Erythroblast (primary cell): ENCODE data around the gene RPL13.
A peak's percentile ranks its signal among the peaks of the same experiment; 100 is the strongest.

ENCODE experiments used
- DNase-seq, 2 experiments: peaks; one replicate each; lab custom pipeline; 2025; lab: John Stamatoyannopoulos, UW
- GATA1 ChIP-seq: IDR thresholded peaks from 2 replicates; pipeline ENCODE4 v1.6.1; 2011; ENCODE audit warnings: low read depth, mild to moderate bottlenecking, control low read depth, low read length, moderate library complexity
- POLR2A ChIP-seq: IDR thresholded peaks from 2 replicates; pipeline ENCODE4 v1.6.1; 2011; ENCODE audit warnings: mild to moderate bottlenecking, low read length

RPL13 gene

DNA sequence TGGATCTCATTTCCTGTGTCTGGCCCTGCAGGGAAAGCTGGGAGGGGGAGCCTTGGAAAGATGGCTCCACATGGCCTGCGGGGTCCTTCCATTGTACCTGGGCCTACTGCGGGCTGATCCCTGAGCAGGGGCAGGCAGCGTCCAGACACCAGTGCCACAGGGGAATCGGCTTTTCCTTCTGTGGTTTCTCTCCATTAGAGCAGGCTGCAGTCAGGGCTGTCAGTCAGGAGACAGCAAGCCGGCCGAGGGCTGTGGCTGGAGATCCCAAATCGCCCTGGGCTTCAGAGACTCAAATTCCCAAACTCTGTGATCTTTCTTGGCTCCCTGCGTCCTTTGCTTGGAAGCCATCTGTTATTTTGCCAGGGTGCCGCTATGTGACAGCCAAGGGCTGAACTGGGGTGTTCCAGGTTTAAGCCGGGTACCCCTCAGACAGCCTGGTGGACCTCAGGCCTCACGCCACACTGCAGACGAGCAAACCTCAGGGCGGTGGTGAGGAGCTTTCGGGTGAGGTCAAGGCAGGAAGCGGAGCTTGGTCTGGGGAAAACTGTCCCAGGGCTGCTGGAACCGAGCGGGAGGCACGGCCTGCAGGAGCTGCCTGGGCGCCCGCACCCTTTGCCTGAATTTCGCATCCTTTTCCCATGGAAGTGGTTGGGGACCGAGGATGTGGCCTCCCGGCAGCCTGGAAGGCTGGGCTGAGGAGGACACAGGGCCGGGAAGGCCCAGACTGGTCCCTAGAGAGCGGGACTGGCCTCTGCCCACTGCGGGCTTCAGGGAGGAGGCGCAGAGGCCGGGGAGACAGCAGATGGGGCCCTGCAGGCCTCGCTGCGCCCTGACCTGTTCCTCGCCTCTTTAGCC lies 13.6 kb downstream of the RPL13 start:
- no peak for TF ChIP-seq GATA1
- no peak for TF ChIP-seq POLR2A

DNA sequence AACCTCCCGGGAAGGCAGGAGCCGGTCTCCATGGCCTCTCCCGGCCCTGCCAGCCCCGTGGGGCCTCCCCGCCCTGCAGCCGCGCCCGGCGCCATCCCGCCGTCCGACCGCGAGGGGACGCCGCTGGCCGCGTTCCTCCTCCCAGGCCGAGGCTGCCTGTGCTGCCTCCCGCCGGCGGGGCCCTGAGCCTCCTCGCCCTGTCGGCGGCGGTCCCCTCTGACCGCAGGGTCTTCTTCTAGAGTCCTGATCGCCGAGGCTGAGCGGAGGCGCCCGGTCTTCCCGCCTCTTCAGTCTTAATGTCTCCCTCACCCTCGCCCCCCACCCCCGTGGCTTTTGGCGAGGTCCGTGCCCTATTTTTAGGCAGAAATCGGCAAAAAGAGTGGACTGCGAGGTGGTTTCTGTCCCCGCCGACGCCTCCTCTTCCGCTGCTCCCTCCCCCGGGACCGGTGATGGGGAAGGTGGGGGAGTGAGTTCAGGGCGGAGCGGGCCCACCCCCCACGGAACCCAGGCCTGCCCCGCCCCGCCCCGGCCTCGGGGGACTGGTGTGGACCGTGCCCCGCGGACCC lies 14.3 kb downstream of the RPL13 start:
- DNase-seq: peak; percentile 72

More for the DNA sequence above, 13.6 kb downstream of the RPL13 start:
- DNase-seq: no peak

DNA sequence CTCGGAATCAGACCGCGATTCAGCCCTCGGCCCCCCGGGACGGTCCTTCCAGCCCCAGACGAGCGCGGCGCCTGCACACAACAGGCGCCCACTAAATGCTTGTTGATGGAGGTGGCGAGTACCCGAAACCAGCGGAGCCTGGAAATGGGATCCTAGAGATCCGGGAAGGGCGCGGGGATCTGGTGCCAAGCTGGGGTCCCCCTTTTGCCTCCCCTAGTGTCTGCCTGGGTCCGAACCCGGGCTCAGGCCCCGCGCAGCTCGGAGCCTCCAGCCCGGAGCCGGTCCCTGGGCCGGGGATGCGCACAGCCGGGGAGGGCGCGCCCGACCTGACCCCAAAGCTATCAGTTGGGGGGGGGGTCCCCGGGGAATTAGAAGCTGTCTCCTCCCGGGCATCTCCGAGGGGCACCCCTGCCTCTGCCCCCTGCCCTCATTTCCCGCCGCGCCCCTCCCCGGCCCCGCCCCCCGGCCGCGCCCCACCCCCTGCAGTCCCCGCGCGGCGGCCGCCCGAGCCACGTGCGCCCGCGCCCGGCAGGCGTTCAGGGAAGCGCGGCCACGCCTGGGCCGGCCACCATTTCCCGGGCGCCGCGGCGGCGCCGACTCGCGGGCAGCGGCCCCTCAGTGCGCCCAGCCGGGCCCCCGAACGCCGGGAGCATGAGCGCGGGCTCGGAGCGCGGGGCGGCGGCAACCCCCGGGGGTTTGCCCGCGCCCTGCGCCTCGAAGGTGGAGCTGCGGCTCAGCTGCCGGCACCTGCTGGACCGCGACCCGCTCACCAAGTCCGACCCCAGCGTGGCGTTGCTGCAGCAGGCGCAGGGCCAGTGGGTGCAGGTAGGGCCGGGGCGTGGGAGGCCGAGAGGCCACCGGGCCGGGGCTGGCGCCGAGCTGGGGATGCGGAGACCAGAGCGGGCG lies 15.0 kb downstream of the RPL13 start, which contains the start of gene CPNE7:
CPNE7 (plus strand) TSS at position 512 of the 906 bp plus-strand sequence; CDS start at position 652, 140 bp downstream.
- TF ChIP-seq POLR2A (no peak), GATA1 (no peak)
- DNase-seq: no peak

More for the DNA sequence above, 14.3 kb downstream of the RPL13 start:
- TF ChIP-seq GATA1: no peak
- TF ChIP-seq POLR2A: no peak

DNA sequence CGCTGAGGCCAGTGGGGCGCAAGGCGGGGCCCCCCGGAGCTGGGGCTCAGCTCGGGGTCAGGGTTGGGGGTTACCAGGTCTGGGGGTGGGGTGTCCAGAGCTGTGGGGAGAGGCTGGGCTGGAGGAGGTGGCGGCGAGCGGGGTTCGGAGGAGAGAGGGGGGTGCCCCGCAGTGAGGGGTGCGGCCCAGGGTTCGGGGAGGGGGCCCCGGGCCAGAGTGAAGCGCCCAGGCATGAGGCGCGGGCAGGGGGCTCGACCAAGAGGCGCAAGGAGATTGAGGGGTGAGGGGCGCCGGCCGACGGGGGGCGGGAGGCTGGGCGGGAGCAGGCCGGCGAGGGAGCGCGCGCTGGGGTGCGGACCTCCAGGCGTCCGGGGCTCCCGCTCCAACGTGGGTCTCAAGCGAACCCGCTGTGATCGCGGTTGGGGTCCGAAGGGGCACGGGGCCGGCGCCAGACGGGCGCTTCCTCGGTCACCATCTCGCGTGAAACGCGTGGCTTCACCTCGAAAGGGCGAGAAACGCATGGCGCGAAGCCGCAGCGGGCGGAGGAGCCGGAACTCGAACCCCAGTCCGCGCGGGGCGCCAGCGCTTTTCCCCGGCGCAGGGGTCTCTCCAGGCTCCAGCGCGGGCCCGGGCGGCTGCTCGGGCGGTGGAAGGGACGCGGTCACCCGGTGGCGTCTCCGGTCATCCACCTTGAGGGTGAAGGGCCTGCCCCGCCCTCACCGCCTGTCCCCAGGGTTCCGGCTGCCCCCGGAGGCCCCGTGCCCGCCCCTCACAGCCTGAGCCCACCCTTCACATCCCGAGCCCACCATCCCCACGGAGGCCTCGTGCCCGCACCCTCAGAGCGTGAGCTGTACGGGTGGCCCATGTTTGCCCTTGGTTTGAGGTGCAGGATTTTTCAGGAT lies 15.9 kb downstream of the RPL13 start:
- DNase-seq: no peak
- TF ChIP-seq GATA1 (no peak), POLR2A (no peak)

DNA sequence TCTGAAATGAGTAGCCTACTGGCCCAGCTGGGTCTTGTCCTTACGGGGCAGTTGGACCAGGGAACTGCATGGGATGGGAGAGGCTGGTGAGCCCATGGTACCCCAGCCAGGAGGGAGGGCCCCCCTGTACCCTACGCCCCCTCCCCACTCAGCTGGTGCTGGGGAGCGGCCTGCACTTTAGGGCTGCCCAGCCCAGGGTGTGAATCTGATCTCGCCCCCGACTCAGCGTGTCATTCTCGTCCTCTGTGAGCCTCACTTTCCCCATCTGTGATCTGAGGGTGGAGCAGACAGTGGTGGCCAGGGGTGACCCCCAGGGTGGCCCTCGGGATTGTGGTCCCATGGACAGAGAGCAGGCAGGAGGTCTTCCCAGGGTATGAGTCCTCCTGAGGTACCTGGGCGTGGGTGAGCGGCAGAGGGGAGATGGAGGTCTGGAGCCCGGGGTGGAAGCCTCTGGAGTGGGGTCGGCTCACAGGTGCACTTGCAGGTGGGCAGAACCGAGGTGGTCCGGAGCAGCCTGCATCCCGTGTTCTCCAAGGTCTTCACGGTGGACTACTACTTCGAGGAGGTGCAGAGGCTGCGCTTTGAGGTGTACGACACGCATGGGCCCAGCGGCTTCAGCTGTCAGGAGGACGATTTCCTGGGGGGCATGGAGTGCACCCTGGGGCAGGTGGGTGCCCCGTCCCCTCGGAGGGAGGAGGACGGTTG lies 16.7 kb downstream of the RPL13 start:
- no peak for TF ChIP-seq POLR2A
- TF ChIP-seq GATA1: no peak
- DNase-seq: no peak

DNA sequence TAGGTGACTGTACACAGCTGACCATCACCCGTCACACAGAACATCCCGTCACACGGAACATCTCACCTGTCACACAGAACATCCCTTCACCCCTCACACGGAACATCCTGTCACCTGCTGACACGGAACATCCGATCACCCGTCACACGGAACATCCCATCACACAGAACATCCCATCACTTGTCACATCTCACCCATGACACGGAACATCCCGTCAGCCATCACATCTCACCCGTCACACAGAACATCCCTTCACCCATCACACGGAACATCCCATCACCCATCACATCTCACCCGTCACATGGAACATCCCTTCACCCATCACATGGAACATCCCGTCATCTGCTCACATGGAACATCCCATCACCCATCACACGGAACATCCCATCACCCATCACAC lies 18.9 kb downstream of the RPL13 start:
- TF ChIP-seq GATA1 (no peak), POLR2A (no peak)
- DNase-seq: no peak

DNA sequence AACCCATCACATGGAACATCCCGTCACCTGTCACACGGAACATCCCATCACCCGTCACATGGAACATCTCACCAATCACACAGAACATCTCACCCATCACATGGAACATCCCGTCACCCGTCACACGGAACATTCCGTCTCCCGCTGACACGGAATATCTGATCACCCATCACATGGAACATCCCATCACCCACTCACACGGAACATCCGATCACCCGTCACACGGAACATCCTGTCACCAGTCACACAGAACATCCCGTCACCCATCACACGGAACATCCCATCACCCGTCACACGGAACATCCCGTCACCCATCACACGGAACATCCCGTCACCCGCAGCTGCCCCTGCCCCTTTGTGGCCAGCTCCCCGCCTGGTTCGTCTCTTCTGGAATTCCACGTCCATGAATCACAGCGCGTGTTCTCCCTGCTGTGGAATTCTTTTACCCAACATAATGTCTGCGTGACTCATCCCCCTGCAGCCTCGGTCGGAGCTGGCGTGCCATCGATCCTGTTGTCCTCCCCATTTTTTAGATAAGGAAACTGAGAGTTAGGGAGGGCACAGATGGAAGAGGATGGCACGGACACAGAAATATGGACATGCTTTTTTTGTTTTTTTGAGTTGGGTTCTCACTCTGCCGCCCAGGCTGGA lies 20.7 kb downstream of the RPL13 start:
- no peak for DNase-seq
- TF ChIP-seq POLR2A (no peak), GATA1 (no peak)

DNA sequence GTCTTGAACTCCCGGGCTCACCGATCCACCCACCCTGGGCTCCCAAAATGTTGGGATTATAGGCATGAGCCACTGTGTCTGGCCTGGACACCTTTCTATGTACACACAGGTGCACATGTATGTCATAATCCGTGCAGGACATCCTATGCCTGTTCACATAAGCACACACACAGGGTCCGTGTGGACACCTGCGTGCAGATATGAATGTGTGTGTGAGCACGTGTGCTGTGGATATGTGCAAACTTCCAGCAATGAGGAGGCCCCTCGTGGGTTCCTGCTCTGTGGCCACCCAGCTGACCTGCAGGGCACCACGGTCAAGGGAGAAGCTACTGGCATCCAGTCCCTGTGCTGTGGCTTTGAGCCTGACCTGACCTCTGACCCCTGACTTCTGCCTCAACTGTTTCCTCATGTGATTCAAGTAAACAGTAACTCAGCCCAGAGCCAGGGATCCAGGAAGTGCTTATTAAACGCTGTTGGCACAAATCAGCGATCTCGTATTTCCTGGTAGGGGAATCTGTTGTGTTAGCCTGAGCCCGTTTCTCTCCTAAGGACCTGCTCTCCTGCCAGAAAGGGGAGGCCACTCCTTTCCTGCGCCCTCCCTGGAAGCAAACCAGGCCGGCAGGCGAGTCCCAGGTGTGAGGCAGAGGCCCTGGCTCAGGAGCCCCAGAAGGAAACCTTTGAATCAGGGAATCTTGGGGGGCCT lies 21.5 kb downstream of the RPL13 start:
- no peak for DNase-seq
- TF ChIP-seq POLR2A (no peak), GATA1 (no peak)

DNA sequence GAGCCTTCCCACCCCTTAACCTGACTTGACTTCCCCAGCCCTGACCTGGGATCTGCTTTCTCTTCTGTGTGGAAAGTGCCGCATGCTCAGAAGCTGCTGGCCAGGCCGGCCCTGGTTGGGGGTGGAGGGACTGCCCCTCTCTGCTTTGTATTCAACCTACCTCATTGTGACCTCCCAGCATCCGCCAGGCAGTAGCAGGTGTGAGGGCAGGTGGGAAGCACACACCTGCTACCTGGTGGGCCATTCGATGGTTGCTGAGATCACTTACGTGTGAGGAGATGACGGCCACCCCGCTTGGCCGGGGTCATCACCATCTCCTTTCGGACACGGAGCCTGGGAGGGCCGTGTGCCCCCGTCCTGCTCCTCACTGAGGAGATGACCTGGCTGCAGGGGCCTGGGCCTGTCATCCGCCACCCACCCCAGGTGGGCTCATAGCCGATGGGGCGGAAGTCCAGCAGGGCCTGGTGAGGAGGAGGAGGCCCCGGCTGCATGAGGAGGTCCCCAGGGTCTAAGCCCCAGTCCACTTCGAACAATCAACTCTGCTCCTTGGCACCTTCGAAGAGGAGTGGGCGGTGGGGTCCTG lies 22.2 kb downstream of the RPL13 start:
- TF ChIP-seq POLR2A (no peak), GATA1 (no peak)
- DNase-seq: no peak

DNA sequence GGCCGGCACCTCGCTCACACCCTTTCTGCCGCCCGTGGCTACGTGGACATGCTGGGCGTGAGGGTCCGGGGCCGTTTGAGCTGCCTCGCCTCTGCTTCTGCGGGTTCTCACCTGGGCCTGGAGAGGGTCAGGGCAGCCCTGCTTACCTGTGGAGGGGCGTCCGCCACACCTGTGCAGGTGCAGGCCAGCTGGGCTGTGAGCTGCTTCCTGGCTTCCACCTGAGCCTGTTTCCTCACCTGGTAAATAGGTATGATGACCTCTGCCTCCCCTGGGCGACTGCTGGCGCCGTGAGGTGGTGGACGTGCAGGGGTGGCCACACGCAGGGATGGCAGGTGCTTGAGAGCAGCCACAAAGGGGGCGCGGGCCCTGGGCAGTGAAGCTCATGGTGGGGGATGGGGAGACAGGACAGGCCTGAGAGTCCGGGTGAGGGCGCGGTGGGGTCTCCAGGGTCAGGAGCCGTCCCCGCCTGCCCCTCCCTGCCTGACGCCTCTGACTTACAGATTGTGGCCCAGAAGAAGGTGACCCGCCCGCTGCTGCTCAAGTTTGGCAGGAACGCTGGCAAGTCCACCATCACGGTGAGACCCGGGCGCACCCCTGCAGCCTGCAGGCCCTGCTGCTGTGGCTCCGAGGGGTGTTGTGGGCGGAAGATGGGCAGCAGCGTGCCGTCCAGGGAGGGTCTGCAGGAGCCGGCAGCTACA lies 22.9 kb downstream of the RPL13 start:
- DNase-seq: no peak
- no peak for TF ChIP-seq GATA1
- TF ChIP-seq POLR2A: no peak

DNA sequence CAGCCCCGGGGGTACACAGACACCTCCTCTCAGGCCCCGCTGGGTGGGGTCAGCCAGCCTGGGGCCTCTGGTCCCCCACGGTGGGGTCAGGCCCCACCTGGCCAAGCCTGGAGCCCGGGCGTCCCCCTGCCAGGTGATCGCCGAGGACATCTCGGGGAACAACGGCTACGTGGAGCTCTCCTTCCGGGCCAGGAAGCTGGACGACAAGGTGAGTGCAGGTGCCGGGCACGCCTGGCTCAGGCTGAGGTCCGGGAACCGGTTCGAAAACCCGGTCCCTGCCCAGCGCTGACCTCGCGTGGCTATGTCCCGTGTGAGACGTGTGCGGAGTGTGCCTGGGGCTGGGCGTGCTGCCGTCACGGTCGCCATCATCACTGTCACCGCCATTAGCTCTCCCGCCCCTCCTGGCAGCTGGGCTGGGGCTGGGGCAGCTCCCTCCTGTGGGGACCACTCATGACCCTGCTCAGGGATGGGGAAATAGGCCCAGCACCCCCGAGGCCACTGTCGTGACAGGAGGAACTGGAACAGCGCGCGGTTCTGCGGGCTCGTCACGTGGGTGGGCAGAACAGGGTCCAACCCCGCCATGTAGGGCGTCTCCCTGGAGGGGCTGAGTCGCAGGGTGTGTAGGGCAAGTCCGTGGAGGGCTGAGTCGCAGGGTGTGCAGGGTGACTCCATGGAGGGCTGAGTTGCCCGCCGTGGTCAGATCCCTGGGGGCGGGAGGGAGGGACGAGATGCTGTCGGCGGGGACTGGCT lies 23.6 kb downstream of the RPL13 start:
- TF ChIP-seq POLR2A: no peak
- no peak for TF ChIP-seq GATA1
- no peak for DNase-seq
